GM23248 (cell line): ENCODE measurements around the gene LGALS14.

Source experiments
- EZH2 ChIP-seq: fragments of 200-600 bp; sonication (generic); IDR thresholded peaks from 2 replicates; pipeline ENCODE4 v1.6.1; 2018; ENCODE audit warnings: antibody characterized with exemption, mild to moderate bottlenecking; ENCODE audit not compliant: insufficient read depth, poor library complexity, severe bottlenecking
- EZH2phosphoT487 ChIP-seq: fragments of 200-600 bp; sonication (generic); IDR thresholded peaks from 2 replicates; pipeline ENCODE4 v1.6.1; 2018; ENCODE audit warnings: antibody characterized with exemption, moderate library complexity, mild to moderate bottlenecking, low read depth; ENCODE audit not compliant: insufficient read depth

- TF ChIP-seq EZH2phosphoT487 (no peak), EZH2 (no peak)
These were observed at the start of gene LGALS14 for GRCh38 chr19:39704181-39705044.
